ENCODE measurements around the gene ARL15. TPM values are rescaled to one million over a fixed set of nuclear protein-coding genes. Genes with fewer than 3 reads are reported as not detected.

Gene ARL15
- total RNA-seq, 1 donor, result 22.0 TPM

GRCh38 chr5:54243483-54244080 lies 66.8 kb downstream of the ARL15 start:
- peak; percentile 75 for TF ChIP-seq CTCF (IDR thresholded peaks at IDR 0.05; ENCODE audit: insufficient read depth, low read length)
- DNase-seq (ENCODE audit: low read depth), result peak; percentile 65

GRCh38 chr5:54242297-54242696 lies 68.1 kb downstream of the ARL15 start:
- TF ChIP-seq CTCF (IDR thresholded peaks at IDR 0.05; ENCODE audit: insufficient read depth, low read length), result no peak
- H3K4me3 ChIP-seq (ENCODE audit: low read depth, low read length), result no peak overlapping the region
- no peak for DNase-seq (ENCODE audit: low read depth)

More at GRCh38 chr5:54243483-54244080, 66.8 kb downstream of the ARL15 start:
- no peak overlapping the region for H3K4me3 ChIP-seq (ENCODE audit: low read depth, low read length)

GRCh38 chr5:54234304-54234933 lies 76.0 kb downstream of the ARL15 start:
- DNase-seq (ENCODE audit: low read depth), result peak; percentile 82
- peak; percentile 58 for TF ChIP-seq CTCF (IDR thresholded peaks at IDR 0.05; ENCODE audit: insufficient read depth, low read length)
- H3K4me3 ChIP-seq (ENCODE audit: low read depth, low read length), result no peak overlapping the region

GRCh38 chr5:54230936-54231685 lies 79.3 kb downstream of the ARL15 start:
- H3K4me3 ChIP-seq (ENCODE audit: low read depth, low read length), result no peak overlapping the region
- DNase-seq (ENCODE audit: low read depth), result no peak
- TF ChIP-seq CTCF (IDR thresholded peaks at IDR 0.05; ENCODE audit: insufficient read depth, low read length), result no peak

GRCh38 chr5:54229041-54229780 lies 81.2 kb downstream of the ARL15 start:
- TF ChIP-seq CTCF (IDR thresholded peaks at IDR 0.05; ENCODE audit: insufficient read depth, low read length), result peak; percentile 91
- H3K4me3 ChIP-seq (ENCODE audit: low read depth, low read length), result no peak overlapping the region
- DNase-seq (ENCODE audit: low read depth), result peak; percentile 73

GRCh38 chr5:54227759-54228158 lies 82.6 kb downstream of the ARL15 start:
- no peak for DNase-seq (ENCODE audit: low read depth)
- TF ChIP-seq CTCF (IDR thresholded peaks at IDR 0.05; ENCODE audit: insufficient read depth, low read length), result no peak
- H3K4me3 ChIP-seq (ENCODE audit: low read depth, low read length), result no peak overlapping the region
